Tongue (tissue), 2 donors: ENCODE data around the gene SPRED1. TPM values are rescaled to one million over a fixed set of nuclear protein-coding genes. Genes with fewer than 3 reads are reported as not detected.

Experiments used
- DNase-seq: peaks from one replicate; pipeline ENCODE4 v3.0.0-alpha.2; 2015
- total RNA-seq: library from RNA; depleted of rRNA; stranded (reverse); fragments of >200 nt; gene quantifications from one replicate; pipeline ENCODE4 v1.2.3, GENCODE V29; 2014

Gene SPRED1
- total RNA-seq, 1 donor from 2014 or later: 64.1 TPM

- peak; percentile 42 for DNase-seq
Observed at GRCh38 chr15:38285456-38285855, 32.8 kb downstream of the SPRED1 start.

- DNase-seq: no peak
Observed at GRCh38 chr15:38294126-38294525, 41.5 kb downstream of the SPRED1 start.

DNA sequence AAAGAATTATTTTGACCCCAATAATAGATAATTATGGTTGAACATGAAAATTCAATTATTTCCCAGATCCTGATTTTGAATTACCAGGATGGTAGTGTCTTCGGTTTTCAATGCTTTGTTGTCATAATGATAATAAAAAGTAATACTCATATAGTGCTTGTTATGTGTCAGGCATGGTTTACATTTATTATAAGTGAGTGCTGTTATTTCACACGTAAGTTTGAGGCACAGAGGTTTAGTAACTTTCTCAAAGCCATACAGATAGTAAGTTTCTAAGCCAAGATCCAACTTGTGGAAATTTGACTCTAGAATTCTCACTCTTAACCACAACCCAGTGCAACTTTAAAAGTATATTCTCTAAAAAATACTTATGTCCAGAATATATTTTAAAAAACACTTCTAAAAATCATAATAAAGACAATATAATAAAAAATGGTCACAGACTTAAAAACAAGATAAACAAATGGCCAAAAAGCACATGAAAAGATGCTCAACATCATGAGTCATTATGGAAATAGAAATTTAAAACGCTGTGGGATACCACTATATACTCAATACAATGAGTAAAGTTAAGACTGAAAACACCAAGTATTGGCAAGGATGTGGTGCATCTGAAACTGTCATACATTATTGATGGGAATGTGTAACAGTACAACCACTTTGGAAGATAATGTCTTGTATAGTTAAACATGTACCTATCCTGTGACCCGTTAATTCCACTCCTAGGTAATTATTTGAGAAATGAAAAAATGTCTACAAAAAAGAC, 45.2 kb downstream of the SPRED1 start:
- no peak for DNase-seq

GRCh38 chr15:38299216-38299615, 46.6 kb downstream of the SPRED1 start:
- no peak for DNase-seq

GRCh38 chr15:38300395-38300794, 47.8 kb downstream of the SPRED1 start:
- no peak for DNase-seq

DNA sequence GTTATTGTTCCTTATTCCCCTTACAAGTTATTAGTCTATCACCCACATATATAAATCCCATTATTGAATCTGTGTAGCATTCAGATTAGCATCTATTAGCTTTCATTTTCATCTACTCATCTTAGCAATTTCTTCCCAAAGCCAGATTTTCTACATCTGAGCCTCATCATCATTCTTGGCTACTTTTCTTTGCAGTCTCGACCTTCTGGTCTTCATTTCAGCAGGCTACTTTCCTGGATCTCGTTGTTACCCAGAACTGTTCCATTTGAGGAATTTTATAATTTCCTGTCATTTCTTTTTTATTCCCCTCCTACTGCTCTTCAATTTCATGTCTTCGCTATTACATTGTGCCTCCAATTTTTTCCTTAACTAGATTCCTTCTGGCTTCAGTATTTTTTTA, 51.8 kb downstream of the SPRED1 start:
- peak; percentile 6 for DNase-seq

DNA sequence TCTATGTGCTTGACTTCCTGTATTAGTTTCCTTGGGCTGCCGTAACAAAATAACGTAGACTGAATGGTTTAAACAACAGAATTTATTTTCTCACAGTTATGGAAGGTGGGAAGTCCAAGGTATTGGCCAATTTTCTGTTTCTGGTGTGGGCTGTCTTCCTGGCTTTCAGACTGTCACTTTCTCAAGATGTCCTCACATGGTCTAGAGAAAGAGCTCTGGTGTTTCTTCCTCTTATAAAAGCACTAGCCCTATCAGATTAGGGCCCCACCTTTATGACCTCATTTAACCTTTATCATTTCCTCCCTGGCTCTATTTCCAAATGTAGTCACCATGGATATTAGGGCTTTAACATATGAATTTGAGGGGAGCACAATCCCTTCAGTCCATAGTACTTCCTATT, 54.6 kb downstream of the SPRED1 start:
- no peak for DNase-seq

GRCh38 chr15:38307861-38308641, 55.4 kb downstream of the SPRED1 start:
- no peak for DNase-seq

DNA sequence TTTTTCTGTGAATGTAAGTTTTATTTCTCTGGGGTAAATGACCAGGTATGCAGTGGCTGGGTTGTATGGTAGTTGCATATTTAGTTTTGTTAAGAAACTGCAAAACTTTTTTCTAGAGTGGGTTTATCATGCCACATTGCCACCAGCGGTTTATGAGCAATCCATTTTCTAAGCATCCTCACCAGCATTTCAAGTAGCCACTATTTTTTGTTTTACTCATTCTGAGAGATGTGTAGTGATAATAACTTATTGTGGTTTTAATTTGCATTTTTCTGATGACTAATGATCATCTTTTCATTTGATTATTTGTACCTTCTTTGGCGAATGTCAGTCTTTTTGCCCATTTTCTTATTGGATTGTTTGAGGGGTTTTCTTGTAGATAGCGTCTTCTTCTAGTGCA, 56.2 kb downstream of the SPRED1 start:
- no peak for DNase-seq

- DNase-seq: no peak
Observed at GRCh38 chr15:38312190-38312589, 59.6 kb downstream of the SPRED1 start.

DNA sequence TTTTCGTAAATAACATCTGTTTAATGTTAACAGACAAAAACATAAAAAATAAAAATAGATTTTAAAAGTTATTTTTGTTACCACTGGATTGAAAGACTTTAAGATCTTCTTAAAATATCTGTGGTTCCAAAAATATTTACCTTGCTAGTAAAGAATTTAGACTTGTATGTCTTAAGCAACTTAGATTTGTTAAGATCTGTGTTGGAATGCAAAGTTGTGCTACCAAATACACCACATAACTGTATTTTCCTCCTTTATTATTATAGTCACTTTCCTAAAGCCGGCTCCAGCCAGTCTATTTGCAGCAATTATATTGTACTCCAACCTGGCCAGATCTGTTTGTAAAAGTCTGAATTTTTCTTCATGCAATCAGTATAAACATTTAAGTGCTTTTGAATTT, 63.7 kb downstream of the SPRED1 start:
- DNase-seq: no peak

DNA sequence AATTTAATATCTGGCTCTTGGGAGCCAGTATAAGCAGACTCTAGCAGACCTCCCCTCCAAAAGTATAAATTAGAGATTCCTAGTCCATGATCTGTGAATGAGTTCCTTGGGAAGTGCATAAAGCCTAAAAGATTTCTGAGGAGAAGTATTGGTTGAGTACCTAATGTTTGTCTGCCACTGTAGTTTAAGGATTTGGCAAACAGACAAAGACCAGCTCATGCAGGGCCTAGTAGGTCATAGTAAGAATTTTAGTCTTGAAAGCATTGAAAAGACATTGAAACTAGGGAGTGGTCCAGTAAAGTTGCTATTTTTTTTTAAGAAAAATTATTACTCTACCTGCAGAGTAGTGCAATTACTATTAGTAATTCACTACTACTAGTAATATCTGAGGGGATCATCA, 67.5 kb downstream of the SPRED1 start:
- DNase-seq: no peak

DNA sequence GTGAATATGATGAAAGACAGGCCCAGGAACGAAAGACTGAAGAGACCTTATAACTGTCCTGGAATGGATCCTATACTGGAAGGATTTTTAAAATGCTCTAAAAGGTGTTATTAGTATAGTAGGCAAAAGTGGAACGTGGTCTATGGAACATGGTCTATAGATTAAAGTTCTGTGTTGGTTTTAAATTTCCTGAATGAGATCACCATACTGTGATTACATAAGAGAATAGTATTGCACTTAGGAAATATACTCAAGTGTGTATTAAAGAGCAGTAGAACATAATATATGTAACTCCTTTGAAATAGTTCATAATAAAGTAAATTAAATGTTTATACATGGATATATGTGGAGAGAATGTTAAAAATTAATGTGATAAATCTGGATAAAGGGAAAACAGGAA, 68.2 kb downstream of the SPRED1 start:
- no peak for DNase-seq

GRCh38 chr15:38323895-38324294, 71.3 kb downstream of the SPRED1 start:
- DNase-seq: no peak

DNA sequence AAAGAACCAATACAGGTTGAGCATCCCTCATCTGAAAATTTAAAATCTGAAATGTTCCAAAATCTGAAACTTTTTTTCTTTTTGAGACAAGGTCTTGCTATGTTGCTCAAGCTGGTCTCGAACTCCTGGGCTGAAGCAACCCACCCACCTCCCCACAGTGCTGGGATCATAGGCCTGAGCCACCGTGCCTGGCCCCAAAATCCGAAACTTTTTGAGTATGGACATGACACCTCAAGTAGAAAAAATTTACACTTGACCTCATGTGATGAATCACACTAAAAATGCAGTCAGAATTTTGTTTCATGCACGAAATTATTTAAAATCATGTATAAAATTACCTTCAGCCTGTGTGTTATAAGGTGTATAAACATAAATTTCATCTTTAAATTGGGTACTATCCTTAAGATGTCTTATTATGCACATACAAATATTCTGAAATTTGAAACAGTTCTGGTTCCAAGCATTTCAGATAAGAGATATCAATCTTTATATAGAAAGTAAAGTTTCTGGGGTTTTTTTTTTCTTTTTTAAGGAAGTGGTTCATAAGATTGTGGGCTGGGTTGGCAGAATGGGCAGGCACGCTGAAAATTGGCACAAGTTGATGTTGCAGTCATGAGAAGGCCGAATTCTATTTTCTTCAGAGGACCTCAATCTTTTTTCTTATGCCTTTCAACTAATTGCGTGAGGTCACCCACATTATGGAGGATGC, 72.5 kb downstream of the SPRED1 start:
- DNase-seq: no peak

DNA sequence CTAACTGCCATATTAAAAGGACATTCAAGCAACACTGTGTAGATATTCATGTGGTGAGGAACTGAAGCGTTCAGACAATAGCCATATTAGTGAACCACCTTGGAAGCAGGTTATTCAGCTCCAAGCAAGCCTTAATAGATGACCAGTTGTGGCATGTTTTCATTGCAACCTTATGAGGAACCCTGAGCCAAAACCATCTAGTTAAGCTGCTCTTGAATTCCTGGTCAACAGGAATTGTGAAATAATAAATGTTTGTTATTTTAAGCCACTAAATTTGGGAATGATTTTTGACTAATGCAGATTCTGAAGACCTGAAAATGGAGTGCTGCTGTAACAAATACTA, 73.0 kb downstream of the SPRED1 start:
- no peak for DNase-seq

DNA sequence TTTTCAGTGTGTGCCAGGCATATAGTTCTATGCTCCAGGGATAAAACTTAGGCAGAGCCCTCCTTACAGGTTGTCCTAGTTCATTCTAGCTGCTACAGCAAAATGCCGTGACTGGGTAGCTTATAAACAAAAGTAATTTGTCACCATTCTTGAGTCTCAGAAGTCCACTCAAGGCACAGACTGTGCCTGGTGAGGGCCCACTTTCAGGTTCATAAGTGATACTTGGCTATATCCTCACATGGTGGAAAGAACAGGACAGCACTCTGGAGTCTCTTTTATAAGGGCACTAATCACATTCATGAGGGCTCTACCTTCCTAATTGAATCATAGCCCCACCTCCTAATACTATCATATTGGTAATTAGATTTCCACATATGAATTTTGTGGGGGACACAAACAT, 80.1 kb downstream of the SPRED1 start:
- DNase-seq: no peak

DNA sequence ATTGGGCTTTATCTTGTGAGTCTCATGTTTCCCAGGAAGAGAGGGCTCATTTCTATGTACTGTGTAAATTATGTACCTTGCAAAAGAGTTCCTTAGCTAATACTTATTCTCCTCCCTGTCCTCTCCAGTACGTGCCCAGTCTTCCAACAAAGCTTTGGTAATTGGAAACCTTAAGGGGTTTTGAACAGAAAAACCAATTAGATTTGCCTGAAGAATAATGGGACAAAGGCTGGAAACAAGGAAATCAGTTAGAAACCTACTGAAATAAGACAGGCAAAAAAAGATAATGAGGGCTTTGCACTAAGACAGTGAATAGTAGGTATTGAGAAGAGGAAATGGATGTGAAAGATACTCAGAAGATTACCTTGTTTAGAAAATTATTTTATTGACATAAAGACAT, 82.5 kb downstream of the SPRED1 start:
- DNase-seq: no peak

DNA sequence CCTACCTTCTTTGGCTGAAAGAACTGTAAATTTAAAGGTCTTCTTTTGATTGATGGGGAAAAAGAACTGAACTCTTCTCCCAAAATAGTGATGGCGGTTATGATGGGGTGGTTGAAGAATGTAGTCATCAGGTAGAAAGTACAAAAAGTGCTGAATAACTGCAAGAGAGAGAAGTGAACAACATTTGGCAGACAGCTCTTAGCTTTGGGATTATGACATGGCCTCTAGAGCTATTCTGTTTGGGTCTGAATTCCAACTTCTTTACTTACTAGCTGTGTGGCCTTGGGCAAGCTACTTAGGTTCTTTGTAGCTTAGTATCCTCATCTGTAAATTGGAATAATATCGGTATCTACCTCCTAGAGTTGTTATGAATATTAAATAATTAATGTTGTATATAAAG, 91.7 kb downstream of the SPRED1 start:
- no peak for DNase-seq

- DNase-seq: no peak
Observed at GRCh38 chr15:38349251-38349650, 96.6 kb downstream of the SPRED1 start.

- peak; percentile 79 for DNase-seq
Observed at GRCh38 chr15:38351466-38351865, 98.8 kb downstream of the SPRED1 start.

- DNase-seq: peak; percentile 83
Observed at GRCh38 chr15:38354315-38354929, 101.8 kb downstream of the SPRED1 start.

DNA sequence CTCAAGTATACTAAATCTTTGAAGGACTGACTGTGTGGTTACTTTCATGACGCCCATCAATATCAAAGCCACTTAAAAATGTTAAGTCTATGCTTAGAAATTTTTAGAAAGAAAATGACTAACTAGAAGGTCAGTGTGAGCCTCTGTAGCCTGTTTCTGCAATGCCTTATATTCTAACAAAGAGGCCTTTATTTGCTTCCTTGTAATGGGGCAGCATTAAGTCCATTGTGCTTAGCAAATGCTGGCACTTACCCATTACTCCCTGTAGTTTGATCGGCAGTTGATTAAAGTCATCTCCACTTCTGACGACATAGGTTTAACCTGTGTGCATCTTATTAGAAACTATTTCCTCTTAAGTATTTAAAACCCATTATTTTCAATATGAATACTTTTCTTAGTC, 109.7 kb downstream of the SPRED1 start:
- DNase-seq: no peak
